Activated naive CD4-positive, alpha-beta T cell treated with Interleukin-2 at 50 U/mL for 16 hours (primary cell): ENCODE data around the gene EZH1.

Source experiments
- DNase-seq: peaks from one replicate; pipeline ENCODE4 v3.0.0-alpha.2; 2020

The EZH1 gene

DNA sequence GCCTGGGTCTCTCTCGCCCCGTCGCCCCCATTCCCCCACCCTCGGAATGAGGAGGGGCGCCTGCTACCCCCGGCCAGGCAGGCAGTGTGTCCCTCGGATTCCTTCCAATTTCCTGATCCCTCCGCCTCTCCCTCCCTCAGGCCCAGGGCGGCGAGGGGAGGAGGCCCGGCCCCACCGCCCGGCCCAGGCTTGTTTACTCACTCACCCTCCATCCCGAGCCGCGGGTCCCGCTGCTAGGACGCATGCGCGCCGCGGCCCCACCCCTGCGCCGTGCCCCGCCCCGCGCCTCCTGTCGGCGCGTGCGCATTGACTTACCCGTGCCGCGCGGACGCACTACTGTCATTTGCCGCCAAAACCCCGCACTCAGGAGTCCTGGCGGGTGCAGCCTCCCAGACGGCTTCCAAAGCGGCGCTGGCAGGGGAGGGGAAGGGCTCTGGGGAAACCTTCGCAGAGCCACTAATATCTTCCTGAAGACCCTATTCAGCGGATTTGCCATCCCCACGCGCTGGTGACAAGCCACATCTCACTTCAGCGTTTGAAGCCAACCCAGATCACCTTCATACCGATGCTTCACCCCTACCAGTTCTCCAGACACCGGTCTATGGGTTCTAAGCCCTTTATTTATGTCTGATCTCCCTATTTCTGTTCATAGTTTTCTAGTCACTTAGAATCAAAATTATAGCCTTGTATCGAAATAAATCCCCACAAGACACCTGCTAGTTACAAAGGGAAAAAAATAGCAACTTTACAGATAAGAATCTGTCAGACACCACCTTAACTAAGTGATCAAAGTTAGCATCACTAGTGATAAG is at the start of gene EZH1:
EZH1 (minus strand) TSS at position 235 of the 812 bp plus-strand sequence. CDS start 16,099 bp downstream, outside the sequence.
- DNase-seq: peak; percentile 92

DNA sequence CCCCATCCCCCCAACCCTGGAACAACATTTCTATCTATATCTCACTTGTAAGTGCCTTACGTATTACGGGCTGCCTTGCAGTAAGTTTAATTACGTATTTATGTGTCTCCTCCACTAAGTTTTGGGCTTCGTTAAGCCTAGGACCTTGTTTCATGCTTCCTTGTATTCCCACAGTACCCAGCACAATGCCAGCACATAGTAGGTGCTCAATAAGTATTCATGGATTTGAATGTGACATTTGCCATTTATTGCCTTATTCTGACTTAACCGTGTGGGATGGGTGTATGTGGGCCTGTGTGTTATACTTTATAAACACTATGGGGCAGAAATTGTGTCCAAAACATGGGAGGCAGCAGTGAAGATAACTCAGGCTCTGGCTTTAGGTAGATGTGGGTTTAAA is 47.7 kb upstream of the EZH1 start:
- DNase-seq: no peak

DNA sequence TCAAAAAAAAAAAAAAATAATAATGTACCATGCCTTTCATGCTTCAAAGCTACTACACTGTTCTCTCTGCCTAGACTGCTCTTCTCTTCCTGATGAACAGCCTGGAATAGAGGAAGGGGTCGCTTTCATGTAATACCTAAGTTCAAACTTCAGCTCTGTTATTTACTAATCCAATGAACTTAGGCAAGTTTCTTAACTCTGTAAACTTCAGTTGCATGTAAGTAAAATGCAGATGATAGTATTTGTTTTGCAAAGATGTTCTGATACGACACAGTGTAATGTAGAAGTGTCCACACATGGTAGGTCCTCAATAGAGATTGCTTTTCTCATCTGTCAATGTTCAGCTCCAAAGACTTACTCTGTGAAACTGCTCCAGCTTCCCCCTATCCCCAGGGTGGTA is 47.1 kb upstream of the EZH1 start:
- DNase-seq: no peak

DNA sequence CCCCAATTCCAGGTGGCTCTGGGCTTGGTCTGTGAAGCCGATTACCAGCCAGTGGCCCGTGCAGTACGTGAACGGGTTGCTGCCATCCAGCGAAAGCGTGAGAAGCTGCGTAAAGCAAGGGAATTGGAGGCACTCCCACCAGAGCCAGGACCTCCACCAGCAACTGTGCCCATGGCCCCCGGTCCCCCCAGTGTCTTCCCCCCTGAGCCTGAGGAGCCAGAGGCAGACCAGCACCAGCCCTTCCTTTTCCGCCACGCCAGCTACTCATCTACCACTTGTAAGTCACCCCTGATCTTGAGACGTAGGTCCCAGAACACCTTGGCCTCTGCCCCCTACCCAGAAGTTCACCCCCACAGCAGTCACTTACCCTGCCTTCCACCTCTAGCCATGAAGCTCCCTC is 42.4 kb upstream of the EZH1 start:
- DNase-seq: no peak

DNA sequence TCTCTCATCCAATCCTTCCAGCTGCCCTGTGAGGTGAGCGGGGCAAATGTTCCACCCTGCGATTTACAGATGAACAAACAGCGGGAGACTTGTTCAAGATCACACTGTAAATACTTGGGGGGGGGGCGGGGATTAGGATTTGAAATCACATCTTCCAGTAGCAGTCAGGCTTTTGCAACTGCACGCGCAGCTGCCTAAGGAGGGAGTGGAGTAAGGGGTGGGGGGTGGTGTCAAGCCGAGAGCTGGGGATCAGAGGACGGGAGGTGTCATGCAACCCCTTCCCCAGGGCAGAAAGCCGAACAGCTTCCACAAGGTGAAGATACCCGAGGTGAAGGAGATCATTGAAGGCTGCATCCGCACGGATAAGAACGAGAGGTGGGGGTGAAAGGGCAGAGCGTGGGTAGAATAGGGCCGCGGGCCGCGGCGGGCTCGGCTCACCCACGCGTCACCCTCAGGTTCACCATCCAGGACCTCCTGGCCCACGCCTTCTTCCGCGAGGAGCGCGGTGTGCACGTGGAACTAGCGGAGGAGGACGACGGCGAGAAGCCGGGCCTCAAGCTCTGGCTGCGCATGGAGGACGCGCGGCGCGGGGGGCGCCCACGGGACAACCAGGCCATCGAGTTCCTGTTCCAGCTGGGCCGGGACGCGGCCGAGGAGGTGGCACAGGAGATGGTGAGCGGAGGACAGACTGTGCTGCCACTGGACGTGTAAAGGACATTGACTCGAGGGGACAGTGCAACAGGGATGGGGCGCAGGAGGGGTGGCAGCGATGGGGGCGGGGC is 40.2 kb upstream of the EZH1 start:
- DNase-seq: peak; percentile 17

DNA sequence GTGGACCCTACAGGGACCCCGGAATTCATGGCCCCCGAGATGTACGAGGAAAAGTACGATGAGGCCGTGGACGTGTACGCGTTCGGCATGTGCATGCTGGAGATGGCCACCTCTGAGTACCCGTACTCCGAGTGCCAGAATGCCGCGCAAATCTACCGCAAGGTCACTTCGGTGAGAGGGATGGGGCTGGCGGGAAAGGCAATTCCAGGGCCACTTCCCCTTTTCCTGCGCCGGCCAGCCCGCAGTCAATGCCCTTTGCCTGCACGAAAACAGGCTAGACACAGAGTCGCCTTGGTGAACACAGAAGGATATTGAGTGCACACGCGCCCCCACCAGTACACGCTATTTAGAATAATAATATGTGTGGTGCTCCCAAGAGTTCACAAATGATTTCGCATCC is 39.6 kb upstream of the EZH1 start:
- DNase-seq: no peak

DNA sequence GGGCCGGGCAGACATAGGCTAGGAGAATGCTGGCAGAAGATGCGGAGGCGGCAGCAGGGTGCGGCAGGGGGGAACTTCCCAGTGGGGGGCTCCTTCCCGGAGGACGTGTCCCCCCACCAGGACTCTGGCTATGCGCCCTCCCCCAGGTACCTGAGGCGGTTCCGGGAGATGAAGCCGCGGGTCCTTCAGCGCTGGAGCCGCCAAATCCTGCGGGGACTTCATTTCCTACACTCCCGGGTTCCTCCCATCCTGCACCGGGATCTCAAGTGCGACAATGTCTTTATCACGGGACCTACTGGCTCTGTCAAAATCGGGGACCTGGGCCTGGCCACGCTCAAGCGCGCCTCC is 38.9 kb upstream of the EZH1 start:
- DNase-seq: no peak

DNA sequence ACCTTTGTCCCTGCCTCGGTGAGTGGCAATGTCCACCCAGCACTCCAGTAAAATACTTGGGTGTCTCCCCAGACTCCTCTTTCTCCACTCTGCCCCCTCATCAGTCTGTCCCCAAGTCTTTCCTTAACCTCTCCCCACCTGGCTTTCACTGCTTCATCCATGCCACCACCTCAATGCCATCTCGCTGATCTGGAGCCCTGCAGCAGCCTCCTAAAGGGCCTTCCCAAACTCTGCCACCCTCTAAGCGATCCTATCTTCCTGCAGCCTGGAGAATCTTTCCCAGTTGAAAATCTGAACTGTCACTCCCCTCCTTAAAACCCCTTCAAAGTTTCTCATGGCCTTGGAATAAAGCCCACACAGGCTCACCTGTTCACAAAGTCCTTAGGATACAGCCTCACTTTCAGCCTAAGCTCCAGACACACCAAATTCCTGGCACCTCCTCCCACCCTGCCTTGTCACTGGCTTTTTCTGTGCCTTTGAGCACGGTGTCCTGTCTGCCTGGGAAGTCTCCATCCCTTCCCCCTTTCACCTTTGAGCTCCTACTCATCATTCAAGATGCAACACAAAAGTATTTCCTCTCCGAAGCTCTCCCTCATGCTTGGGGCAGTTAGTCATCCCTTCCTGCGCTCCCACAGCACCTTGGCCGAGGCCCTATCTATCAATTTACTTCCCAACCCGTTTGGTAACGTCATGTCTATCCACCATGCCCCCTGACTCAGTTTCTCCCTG is 38.4 kb upstream of the EZH1 start:
- DNase-seq: no peak

DNA sequence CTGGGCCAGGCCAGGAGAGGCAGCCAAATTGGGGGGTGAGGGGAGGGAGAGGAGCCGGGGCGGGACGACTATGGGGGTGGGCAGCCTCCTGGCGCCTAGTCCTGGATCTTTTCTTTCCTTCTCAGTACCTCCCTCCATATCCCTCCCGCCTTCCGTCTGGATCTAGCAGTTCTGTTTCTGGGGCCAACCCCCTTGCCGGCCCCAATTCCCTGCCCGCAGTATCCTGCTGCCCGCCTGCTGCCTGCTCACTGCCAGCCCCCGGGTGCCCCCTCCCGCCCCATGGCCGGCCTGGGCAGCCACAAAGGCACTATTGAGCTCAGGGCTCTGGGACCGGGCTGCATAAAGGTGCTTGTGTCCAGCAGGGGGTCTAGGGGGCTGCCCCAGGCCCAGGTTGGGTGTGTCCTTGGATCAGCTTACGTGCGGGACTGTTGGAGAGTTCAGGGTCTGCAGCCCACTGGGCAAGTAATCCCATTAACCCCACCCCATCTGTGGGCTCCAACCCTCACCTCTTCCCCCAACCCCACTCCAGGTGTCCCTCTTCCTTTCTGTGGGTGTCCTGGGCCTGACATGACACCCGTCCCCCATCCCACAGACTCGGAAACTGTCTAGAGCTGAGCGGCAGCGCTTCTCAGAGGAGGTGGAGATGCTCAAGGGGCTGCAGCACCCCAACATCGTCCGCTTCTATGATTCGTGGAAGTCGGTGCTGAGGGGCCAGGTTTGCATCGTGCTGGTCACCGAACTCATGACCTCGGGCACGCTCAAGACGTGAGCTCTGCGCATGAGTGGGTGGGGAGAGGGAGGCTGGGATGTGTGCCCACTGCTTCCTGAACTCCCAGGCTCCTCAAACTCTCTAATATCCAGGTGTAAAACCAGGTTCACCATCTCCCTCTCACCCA is 37.6 kb upstream of the EZH1 start:
- DNase-seq: no peak

DNA sequence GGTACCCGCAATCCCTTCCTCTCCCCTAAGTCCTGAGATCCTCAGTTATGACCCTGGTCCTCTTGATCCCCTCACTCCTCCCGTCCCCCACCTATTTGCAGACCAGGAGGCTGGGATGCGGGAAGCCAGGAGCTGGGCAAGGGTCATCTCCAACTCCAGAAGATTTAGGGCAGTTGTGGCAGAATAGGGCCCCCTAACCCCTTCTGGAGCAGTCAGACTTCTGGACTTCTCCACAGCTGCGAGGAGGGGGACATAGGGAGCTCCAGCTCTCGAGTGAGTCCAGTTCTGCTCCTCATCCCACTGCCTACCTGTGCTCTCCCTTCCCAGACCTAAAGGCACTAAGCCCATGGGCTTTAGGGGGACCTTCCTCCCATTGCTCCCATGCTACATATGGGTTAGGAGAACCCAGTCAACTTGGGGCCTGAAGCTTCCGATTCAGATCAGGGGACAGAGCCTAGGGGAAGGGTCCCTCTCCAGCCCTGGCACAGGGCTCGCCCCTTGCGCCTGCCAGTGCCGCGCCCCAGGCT is 36.9 kb upstream of the EZH1 start:
- no peak for DNase-seq

DNA sequence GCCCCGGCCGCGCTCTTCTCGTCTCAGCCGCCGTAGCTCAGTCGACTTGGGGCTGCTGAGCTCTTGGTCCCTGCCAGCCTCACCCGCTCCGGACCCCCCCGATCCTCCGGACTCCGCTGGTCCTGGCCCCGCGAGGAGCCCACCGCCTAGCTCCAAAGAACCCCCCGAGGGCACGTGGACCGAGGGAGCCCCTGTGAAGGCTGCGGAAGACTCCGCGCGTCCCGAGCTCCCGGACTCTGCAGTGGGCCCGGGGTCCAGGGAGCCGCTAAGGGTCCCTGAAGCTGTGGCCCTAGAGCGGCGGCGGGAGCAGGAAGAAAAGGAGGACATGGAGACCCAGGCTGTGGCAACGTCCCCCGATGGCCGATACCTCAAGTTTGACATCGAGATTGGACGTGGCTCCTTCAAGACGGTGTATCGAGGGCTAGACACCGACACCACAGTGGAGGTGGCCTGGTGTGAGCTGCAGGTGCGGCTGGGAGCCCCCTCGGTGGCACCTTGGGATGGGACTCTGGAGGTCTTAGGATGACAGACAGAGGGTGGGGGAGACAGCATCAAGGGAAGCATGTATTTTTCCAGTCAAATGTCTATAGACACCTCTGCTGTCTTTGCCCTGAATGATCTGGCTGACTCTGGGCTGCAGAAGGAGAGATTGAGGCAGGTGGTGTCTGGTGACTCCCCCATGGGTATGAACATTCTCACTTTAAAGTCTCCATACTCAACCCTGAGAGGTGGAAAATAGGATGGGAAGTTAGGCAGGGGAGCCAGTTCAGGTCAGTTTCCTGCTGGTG is 36.2 kb upstream of the EZH1 start:
- DNase-seq: no peak

DNA sequence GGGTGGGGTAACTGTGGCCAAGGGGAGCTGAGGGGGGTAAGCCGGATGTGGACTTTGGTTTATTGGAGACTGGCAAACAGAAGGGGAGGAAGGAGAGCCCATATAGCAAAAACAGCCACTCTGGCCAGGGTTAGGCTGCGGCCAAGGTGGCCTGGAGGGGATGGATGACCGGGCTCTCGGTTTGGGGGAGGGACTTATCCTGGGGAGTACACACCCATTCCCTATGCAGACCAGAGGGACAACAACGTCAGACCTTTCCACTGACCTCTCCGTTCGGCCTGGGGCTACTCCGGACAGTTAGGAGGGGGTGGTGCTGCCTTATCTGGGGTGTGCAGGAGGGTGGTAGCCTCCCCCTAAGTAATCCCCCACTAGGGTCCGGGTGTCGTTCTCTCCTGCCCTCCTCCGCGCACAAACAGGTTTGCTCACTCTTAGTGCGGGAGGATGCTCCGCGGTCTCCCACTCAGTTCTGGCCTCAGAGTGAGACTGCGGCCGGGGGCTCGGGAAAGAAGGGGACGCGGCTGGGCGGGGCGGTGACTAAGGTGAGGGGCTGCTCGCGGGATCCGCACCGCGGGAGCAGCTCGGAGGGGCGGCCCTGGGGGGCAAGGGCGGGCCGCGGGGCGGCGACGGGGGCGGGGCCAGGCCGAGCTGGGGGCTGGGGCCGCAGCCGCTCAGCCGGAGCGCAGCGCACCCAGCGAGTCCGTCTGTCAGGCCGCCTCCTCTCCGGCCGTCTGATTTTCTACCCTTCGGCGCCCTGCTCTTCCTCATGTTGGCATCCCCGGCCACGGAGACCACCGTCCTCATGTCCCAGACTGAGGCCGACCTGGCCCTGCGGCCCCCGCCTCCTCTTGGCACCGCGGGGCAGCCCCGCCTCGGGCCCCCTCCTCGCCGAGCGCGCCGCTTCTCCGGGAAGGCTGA is 35.4 kb upstream of the EZH1 start, which contains the start of gene WNK4:
WNK4 (plus strand) TSS at position 675 of the 915 bp plus-strand sequence; CDS start at position 764, 89 bp downstream.
- DNase-seq: no peak

DNA sequence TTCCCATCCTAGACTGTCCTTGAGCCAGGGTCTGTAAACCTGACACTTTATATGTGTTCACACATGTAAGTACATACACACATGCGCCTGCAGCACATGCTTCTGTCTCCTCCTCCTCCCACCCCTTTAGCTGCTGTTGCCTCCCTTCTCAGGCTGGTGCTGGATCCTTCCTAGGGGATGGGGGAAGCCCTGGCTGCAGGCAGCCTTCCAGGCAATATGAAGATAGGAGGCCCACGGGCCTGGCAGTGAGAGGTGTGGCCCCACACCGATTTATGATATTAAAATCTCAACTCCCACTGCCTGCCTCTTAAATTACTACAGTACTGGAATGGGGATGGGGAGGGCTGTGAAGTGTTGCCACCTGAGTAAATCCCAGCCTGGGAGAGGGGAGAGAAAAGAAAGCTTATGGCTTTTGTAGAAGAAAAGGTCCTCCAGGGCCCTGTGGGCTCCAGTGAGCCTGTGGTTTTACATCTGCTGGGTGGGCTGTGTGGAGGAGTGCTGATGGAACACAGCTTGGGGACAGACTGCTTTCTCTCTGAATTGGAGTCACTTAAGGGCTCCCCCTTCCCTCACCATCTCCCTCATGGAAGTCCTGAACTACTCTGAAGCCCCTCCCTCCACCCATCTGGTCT is 34.6 kb upstream of the EZH1 start:
- DNase-seq: no peak

DNA sequence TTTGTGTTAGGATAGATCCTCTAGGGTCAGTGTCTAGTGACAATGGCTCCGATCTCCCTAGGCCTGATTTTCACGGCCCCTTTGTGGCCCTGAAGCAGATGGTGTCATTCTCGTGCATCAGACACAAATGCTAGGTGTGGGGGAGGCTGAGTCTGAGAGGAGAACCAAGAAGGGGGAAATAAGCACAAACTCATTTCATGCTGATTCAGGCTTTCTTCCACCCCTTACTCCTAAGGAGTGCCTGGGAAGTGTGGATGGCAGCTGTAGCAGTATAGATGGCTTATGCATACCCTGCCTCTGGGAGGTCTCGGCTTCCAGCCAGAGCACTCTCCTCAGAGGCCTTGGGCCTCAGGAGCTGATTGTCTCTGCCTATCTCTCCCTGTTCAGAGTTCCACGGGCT is 33.7 kb upstream of the EZH1 start:
- DNase-seq: no peak

DNA sequence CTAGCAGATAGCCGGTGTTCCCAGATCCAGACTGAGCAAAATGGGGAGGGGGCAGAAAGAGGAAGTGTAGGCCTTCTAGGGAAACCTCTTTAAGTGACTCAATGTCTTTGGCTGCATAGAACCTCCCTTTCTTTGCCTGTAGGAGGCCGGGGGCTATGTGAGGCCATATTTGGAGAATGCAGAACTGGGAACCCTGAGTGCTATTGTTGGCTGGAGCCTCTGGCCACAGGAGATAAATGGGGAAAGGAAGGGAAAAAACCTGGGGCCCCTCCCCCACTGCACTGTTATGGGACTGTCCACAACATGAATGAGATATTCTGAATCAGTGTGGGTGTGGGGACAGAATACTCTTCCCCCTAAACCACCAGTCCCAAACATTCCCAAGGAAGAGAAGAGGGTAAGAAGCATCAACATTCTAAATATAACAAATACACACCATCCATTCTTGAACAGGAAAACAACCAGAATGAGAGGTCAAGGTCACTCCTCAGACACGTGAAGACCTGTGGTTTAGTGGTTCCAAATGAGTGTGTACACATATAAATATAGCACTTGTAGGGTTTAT is 30.8 kb upstream of the EZH1 start:
- DNase-seq: no peak

DNA sequence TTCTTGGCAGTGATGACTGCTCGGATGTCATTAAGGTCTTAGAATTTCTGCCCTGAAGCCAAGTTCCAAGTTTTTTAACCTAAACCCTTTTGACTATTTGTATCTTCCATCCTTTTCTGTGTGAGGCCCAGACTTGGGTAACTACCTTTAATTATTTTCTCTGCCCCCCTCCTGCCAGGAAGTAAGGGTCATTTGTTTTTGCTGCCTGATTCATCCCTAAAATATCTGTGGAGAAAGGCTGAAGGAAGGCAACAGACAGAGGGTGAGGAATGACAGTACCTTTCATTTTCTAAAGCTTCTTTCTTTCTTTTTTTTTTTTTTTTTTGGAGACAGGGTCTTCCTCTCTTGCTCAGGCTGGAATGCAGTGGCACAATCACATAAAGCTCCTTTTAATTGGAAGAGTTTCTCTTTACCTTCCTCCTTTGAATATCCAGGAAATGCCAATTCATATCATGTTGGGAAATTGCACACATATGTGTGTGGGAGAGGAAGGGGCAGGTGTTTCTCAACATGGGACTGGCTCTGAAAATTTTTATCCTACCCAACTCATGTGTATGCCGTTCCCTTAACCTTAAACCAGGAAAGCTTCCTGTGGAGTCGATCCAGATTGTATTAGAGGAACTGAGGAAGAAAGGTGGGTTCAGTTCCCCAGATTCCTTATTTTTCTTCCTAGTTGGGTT is 29.4 kb upstream of the EZH1 start:
- no peak for DNase-seq

DNA sequence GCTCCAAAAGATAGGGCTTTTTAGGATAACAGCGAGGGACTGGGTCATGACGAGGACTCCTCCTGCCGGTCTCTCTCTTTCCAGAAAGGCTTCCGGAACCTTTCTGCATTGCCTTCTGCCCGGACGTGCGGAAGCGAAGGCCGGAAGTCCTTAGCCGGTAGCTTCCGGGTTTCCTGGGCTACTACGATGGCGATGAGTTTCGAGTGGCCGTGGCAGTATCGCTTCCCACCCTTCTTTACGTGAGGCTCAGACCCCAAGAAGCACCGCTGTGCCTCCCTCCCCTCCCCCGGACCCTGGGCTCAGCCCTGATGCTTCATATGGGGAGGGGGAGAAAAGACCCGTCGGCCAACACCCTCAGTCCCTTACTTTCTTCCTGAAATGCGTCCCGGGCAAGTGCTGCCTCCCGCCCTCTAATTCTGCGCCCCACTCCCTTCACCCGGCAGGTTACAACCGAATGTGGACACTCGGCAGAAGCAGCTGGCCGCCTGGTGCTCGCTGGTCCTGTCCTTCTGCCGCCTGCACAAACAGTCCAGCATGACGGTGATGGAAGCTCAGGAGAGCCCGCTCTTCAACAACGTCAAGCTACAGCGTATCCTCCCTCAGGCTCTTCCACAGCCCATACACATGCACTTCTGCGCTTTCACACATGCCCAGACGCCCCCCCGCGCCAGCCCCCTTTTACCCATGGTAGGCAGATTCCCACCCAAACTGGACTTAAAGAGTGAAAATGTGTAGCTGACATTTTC is 28.6 kb upstream of the EZH1 start, which contains the start of gene VPS25:
VPS25 (plus strand) TSS at position 160 of the 746 bp plus-strand sequence; CDS start at position 187, 27 bp downstream.
- peak; percentile 82 for DNase-seq

DNA sequence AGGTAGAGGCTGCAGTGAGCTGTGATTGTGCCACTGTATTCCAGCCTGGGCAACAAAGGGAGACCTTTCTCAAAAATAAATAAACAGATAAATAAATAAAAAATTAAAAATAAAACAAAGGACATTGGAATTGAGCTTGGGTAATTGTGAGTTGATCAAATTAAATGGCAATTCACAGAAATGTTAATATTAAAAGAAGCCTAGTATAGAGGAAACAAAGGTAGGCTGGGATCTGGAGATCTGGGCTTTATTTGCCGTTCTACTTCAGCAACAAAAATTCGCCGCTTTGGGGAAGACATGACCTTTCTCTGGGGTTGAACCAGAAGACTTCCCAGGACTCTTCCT is 28.1 kb upstream of the EZH1 start:
- DNase-seq: no peak
